Sigmoid colon (tissue), 4 donors: ENCODE data around the gene POT1.

Experiments
- EP300 ChIP-seq, 4 donors: sonication (generic); formaldehyde crosslinking; IDR thresholded peaks; one replicate each; pipeline ENCODE4 v1.6.1; 2017; ENCODE audit warnings: antibody characterized with exemption in 4 of 4
- POLR2A ChIP-seq, 2 donors: fragments of 450-650 bp; IDR thresholded peaks; one replicate each; pipeline ENCODE4 v1.6.1; 2016; ENCODE audit warnings: antibody characterized with exemption in 2 of 2, mild to moderate bottlenecking in 2 of 2, moderate library complexity in 2 of 2
- POLR2AphosphoS5 ChIP-seq, 4 donors: sonication (generic); formaldehyde crosslinking; IDR thresholded peaks; one replicate each; pipeline ENCODE4 v1.6.1; 2017; ENCODE audit warnings: antibody characterized with exemption in 4 of 4
- TF ChIP-seq, protein P1 (sequence below), 4 experiments: fragments of 450-650 bp in 3 of 4; fragments of 200-600 bp in 1 of 4; IDR thresholded peaks; one replicate each; pipeline ENCODE4 v1.5.1; 2016 to 2019; ENCODE audit warnings: antibody characterized with exemption in 4 of 4, mild to moderate bottlenecking in 3 of 4, moderate library complexity in 2 of 4

DNA sequence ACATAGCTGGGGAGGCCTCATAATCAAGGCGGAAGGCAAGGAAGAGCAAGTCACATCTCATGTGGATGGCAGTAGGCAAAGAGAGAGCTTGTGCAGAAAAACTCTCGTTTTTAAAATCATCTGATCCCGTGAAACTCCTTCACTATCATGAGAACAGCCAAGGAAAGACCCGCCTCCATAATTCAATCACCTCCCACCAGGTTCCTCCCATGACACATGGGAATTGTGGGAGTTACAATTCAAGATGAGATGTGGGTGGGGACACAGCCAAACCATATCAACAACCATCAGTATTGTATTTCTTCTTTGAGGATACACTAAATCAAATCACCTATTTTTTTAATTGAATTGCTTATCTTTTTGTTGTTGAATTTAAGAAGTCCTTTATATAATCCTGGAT lies 16.7 kb downstream of the POT1 start:
- TF ChIP-seq, protein P1, sequence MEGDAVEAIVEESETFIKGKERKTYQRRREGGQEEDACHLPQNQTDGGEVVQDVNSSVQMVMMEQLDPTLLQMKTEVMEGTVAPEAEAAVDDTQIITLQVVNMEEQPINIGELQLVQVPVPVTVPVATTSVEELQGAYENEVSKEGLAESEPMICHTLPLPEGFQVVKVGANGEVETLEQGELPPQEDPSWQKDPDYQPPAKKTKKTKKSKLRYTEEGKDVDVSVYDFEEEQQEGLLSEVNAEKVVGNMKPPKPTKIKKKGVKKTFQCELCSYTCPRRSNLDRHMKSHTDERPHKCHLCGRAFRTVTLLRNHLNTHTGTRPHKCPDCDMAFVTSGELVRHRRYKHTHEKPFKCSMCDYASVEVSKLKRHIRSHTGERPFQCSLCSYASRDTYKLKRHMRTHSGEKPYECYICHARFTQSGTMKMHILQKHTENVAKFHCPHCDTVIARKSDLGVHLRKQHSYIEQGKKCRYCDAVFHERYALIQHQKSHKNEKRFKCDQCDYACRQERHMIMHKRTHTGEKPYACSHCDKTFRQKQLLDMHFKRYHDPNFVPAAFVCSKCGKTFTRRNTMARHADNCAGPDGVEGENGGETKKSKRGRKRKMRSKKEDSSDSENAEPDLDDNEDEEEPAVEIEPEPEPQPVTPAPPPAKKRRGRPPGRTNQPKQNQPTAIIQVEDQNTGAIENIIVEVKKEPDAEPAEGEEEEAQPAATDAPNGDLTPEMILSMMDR (IDR thresholded peaks at IDR 0.05) = no peak
- TF ChIP-seq POLR2A (IDR thresholded peaks at IDR 0.05) = no peak
- TF ChIP-seq POLR2AphosphoS5 (IDR thresholded peaks at IDR 0.05) = no peak
- no peak for TF ChIP-seq EP300 (IDR thresholded peaks at IDR 0.05)
